ENCODE measurements around the gene ANKRD45.

GRCh38 chr1:173561263-173561662 is 108.4 kb downstream of the ANKRD45 start:
- TF ChIP-seq CTCF (IDR thresholded peaks at IDR 0.05) (no peak), POLR2AphosphoS5 (IDR thresholded peaks at IDR 0.05) (no peak), POLR2A (IDR thresholded peaks at IDR 0.05; ENCODE audit: low read depth) (no peak), EP300 (IDR thresholded peaks at IDR 0.05) (no peak)
